ENCODE results near the gene IL36A. TPM values are rescaled to one million over a fixed set of nuclear protein-coding genes. Genes with fewer than 3 reads are reported as not detected.

Gene IL36A
- total and polyA plus RNA-seq, 9 of the 15 experiments (the other 6 are each of a cell fraction or from before 2014, with no cell fraction given): not detected

GRCh38 chr2:113038291-113038690 lies 33.0 kb downstream of the IL36A start:
- intact Hi-C loops (cut with micrococcal nuclease): no loop called here
- no peak for TF ChIP-seq ZKSCAN8 (CRISPR knock-in tag; IDR thresholded peaks at IDR 0.05)
- TF ChIP-seq, protein P1, sequence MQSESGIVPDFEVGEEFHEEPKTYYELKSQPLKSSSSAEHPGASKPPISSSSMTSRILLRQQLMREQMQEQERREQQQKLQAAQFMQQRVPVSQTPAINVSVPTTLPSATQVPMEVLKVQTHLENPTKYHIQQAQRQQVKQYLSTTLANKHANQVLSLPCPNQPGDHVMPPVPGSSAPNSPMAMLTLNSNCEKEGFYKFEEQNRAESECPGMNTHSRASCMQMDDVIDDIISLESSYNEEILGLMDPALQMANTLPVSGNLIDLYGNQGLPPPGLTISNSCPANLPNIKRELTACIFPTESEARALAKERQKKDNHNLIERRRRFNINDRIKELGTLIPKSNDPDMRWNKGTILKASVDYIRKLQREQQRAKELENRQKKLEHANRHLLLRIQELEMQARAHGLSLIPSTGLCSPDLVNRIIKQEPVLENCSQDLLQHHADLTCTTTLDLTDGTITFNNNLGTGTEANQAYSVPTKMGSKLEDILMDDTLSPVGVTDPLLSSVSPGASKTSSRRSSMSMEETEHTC (IDR thresholded peaks at IDR 0.05): no peak
- no peak for TF ChIP-seq ZNF655 (CRISPR knock-in tag; IDR thresholded peaks at IDR 0.05)
- TF ChIP-seq KLF13 (tag; IDR thresholded peaks at IDR 0.05; ENCODE audit: borderline replicate concordance, low read depth): no peak
- TF ChIP-seq CHCHD3 (CRISPR knock-in tag; IDR thresholded peaks at IDR 0.05): no peak
- TF ChIP-seq, protein P2, sequence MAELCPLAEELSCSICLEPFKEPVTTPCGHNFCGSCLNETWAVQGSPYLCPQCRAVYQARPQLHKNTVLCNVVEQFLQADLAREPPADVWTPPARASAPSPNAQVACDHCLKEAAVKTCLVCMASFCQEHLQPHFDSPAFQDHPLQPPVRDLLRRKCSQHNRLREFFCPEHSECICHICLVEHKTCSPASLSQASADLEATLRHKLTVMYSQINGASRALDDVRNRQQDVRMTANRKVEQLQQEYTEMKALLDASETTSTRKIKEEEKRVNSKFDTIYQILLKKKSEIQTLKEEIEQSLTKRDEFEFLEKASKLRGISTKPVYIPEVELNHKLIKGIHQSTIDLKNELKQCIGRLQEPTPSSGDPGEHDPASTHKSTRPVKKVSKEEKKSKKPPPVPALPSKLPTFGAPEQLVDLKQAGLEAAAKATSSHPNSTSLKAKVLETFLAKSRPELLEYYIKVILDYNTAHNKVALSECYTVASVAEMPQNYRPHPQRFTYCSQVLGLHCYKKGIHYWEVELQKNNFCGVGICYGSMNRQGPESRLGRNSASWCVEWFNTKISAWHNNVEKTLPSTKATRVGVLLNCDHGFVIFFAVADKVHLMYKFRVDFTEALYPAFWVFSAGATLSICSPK (IDR thresholded peaks at IDR 0.05; ENCODE audit: borderline replicate concordance): no peak
- TF ChIP-seq SNRNP70 (optimal IDR thresholded peaks at IDR 0.05; ENCODE audit: low read depth, low read length): no peak
- no peak for TF ChIP-seq CXXC5 (CRISPR knock-in tag; IDR thresholded peaks at IDR 0.05)
- no peak for TF ChIP-seq DDX20 (tag; IDR thresholded peaks at IDR 0.05; ENCODE audit: low read depth)
- no peak for TF ChIP-seq ZNF146 (CRISPR knock-in tag; IDR thresholded peaks at IDR 0.05; ENCODE audit: unreplicated experiment)
- no peak for TF ChIP-seq MYBL2 (IDR thresholded peaks at IDR 0.05; ENCODE audit: low read depth)
- no peak for TF ChIP-seq MYBL2 (CRISPR knock-in tag; IDR thresholded peaks at IDR 0.05; ENCODE audit: borderline replicate concordance)
- no peak for TF ChIP-seq ZNF830 (CRISPR knock-in tag; IDR thresholded peaks at IDR 0.05)
- TF ChIP-seq, protein P3, sequence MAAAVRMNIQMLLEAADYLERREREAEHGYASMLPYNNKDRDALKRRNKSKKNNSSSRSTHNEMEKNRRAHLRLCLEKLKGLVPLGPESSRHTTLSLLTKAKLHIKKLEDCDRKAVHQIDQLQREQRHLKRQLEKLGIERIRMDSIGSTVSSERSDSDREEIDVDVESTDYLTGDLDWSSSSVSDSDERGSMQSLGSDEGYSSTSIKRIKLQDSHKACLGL (CRISPR knock-in tag; IDR thresholded peaks at IDR 0.05; ENCODE audit: borderline replicate concordance, poor library complexity, severe bottlenecking): no peak
- no peaks in the 10 kb centered on the region for H3K79me2 ChIP-seq (ENCODE audit: control insufficient read depth, insufficient read depth, low read length)
- H3K4me1 ChIP-seq (replicated peaks in 1 of 2; ENCODE audit: control insufficient read depth in 2 of 2, insufficient read depth in 2 of 2, low read length in 2 of 2): peaks cover 0 to 11% of the 10 kb centered on the region in 2 experiments; a peak in 2 of 5 replicates
- no peaks in the 10 kb centered on the region for H3K36me3 ChIP-seq (ENCODE audit: control insufficient read depth, insufficient read depth, low read length)
- WGBS (ENCODE audit: insufficient coverage, low coverage, missing lambda C conversion rate): 28% methylated on average over 3 of the region's 3 CpGs
- ChIA-PET POLR2A (no interaction called here), CTCF (ENCODE audit: low intra/inter-chr PET ratio) (no interaction called here)
- in situ Hi-C loops (cut with MboI): no loop called here
- ATAC-seq (no peak), FAIRE-seq (no peak), DNase-seq (ENCODE audit: extremely low read depth in 1 of 4, low spot score in 3 of 4) (no peak)
- no peaks in the 10 kb centered on the region for H3K9me1 ChIP-seq (ENCODE audit: control insufficient read depth, insufficient read depth, low read length)
- H3K27ac ChIP-seq (ENCODE audit: extremely low read depth, low read depth, low read length): no peak overlapping the region
- no peaks in the 10 kb centered on the region for H4K20me1 ChIP-seq (replicated peaks; ENCODE audit: control insufficient read depth, insufficient read depth, low read length)
- no TSS peak for BruUV-seq (replicated peaks)
- no peaks in the 10 kb centered on the region for H3K9me3 ChIP-seq (replicated peaks; ENCODE audit: control insufficient read depth, insufficient read depth, low read depth, low read length)
- H3K4me2 ChIP-seq (ENCODE audit: insufficient read depth, low read length): no peak overlapping the region
- H2AFZ ChIP-seq (ENCODE audit: low read depth, low read length): no peak overlapping the region; the same call in 1 of the 2 replicates
- H3K9ac ChIP-seq (ENCODE audit: insufficient read depth in 1 of 2, low read depth in 2 of 2, low read length in 2 of 2): no peak overlapping the region
- no peaks in the 10 kb centered on the region for H3K27me3 ChIP-seq (ENCODE audit: control insufficient read depth in 2 of 2, insufficient read depth in 2 of 2, low read length in 2 of 2)
- H3K4me3 ChIP-seq: no peak overlapping the region
